ENCODE data around the gene RGS14.
"Not testable (repeated sequence)": the region's sequence is repeated elsewhere in the genome, so short reads cannot be mapped to it uniquely, and the experiment has no call there.

RGS14 gene

GRCh38 chr5:177346820-177347219, 10.9 kb upstream of the RGS14 start:
- in situ Hi-C loops (cut with MboI; ENCODE audit: low sequenced_read_pairs) = no loop called here

DNA sequence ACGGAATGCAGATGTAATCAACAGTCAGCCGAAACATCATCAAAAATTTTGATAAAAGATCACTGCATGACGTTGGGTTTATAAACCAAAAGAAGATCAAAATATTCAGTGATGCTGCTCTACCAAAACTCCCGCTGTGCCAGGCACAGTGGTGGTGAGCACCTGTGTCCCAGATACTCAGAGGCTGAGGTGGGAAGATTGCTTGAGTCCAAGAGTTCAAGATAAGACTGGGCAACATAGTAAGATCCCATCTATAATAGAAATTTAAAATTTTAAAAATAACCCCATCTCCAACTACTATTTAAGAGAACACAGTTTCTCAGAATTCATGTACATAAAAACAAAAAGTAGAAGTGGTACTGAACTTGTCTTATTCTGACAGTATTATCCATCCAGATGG, 10.0 kb upstream of the RGS14 start:
- in situ Hi-C loops (cut with MboI; ENCODE audit: low sequenced_read_pairs) = no loop called here

DNA sequence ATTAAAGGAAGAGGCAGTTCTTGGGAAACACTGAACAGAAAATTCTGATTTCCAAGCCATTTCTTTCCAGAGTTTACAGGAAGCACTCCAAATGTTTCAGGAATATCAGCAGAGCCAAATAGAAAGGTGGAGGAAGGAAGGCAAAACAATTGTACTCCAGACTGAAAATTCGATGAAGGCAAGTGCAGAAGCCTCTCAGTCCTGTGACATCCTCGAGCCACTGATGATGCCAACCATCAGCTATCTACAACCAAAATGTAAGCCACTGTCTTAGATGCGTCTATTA, 8.4 kb upstream of the RGS14 start:
- in situ Hi-C loops (cut with MboI; ENCODE audit: low sequenced_read_pairs) = no loop called here

GRCh38 chr5:177349762-177350161, 8.0 kb upstream of the RGS14 start:
- in situ Hi-C loops (cut with MboI; ENCODE audit: low sequenced_read_pairs) = no loop called here

GRCh38 chr5:177350776-177351391, 6.8 kb upstream of the RGS14 start:
- in situ Hi-C loops (cut with MboI; ENCODE audit: low sequenced_read_pairs) = no loop called here

DNA sequence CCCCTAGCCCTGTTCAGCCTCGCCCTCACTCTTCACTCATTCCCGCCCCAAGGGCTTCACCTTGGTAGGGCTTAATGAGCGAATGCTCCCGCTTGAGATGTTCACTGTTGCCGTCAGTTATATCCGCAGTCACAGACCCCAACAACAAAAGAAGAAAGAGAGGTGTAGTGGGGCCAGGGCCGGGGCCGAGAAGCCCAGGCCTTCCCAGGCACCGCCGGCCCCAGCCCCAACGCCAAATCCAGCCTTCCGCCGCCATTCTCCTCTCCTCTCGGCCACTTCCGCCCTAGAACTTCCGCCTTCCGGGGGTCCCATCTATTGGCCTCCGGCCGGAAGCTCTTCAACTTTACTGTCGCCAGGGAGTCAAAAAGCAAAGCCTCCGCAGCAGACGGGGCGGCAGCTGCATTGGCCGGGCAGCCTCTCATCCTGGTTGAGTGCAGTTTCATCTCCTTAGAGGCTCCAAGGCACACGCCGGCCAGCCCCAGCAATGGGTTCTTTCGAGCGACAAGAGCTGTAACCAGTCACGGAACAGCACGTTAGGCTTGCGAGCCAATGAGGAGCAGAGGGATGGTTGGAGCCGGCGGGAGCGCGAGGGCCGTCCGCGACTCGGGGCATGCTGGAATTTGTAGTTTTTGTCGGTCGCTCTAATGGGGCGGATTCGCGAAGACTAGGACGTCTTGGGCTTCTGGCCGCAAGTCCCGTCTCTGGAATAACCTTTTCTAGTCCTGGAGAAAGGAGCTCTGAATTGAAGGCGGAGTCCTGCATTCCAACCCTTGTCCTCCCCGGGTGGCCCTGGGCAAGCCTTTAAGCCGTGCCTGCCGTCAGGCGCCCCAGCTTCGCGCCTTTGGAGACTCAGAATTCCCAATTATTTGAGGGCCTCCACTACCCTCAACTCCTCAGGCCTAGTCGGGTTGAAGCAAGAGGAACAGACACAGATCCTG, 6.1 kb upstream of the RGS14 start, which contains the start of gene LMAN2:
TSS of gene LMAN2 (minus strand) at position 277 of the 938 bp plus-strand sequence. CDS start at position 256, 21 bp downstream.
- in situ Hi-C loops (cut with MboI; ENCODE audit: low sequenced_read_pairs) = no loop called here

GRCh38 chr5:177353093-177353492, 4.6 kb upstream of the RGS14 start:
- in situ Hi-C loops (cut with MboI; ENCODE audit: low sequenced_read_pairs) = no loop called here

DNA sequence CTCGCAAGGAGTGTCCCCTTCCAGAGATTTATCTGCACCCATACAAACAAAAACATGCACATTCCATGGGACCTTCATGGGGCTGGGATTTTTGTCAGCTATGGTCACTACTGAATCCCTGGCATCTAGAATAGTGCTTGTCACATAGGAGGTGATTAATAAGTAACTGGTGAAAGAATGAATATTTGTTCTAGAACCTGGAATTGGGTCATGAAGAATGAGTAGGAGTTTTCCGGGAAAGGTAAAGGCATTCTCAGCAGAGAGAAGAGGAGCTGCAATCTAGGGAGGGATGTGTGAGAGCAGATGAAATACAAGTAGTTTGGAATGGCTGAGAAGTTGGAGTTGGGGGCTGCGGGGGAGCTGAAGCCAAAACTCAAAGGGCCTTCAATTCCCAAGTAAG, 3.5 kb upstream of the RGS14 start:
- in situ Hi-C loops (cut with MboI; ENCODE audit: low sequenced_read_pairs) = no loop called here

DNA sequence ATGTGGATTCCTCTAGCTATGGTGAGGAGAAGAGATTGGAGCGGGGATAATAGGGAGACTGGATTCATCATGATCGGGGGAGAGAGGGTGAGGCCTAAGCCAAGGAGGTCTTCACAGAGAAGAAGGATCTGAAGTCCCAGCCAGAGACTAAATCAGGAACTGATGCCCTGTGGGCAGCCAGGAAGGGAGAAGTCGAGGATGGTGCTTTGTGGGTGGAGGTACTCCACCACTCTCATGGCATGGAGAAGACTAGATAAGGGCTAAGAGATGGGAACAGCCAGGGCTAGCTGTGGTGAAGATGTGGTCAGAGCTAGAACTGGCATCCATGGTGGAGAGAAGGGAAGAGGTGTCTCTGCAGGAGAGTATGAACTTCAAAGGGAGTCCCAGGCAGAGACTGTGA, 3.0 kb upstream of the RGS14 start:
- in situ Hi-C loops (cut with MboI; ENCODE audit: low sequenced_read_pairs) = no loop called here

GRCh38 chr5:177355162-177355867, 2.4 kb upstream of the RGS14 start:
- in situ Hi-C loops (cut with MboI; ENCODE audit: low sequenced_read_pairs) = no loop called here

DNA sequence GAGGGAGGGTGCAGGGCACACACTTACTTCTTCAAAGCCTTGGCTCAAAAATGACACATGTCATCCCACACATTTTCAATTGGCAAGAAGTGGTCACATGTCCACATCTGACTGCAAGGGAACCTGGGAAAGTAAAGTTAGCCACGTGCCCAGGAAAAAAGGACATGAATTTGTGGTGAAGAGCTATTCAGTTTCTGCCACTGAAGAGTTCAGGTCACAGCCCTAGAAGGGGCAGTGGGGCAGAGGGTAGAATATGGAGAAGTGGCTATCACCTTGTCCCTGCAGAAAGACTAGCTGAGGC, 1.9 kb upstream of the RGS14 start:
- in situ Hi-C loops (cut with MboI; ENCODE audit: low sequenced_read_pairs) = no loop called here

- in situ Hi-C loops (cut with MboI; ENCODE audit: low sequenced_read_pairs) = no loop called here
Measured at GRCh38 chr5:177356746-177357145, 978 bp upstream of the RGS14 start.

GRCh38 chr5:177357146-177357458, 622 bp upstream of the RGS14 start:
- in situ Hi-C loops (cut with MboI; ENCODE audit: low sequenced_read_pairs) = no loop called here

- in situ Hi-C loops (cut with MboI; ENCODE audit: low sequenced_read_pairs) = no loop called here
Measured at GRCh38 chr5:177358370-177358819, 671 bp downstream of the RGS14 start.

DNA sequence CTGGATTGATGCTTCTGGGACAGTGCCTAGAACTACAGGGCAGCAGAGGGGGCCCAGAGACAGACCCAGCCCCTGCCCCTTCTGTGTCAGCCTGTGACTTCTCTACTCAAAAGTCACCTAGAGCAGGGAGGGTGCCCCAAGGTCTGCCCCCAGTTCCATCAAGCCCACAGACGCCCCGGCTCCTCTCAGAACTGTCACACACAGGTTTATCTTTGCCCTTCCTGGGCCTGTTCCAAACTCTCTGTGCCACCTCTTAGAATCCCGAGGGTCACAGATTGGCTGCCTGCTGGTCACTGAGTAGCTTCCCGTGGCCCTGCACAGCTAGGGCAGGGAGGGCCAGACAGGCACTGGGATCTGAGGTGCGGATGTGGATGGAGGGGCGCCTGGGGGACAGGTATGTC, 1.7 kb downstream of the RGS14 start:
- in situ Hi-C loops (cut with MboI; ENCODE audit: low sequenced_read_pairs) = no loop called here

GRCh38 chr5:177359860-177360259, 2.1 kb downstream of the RGS14 start:
- in situ Hi-C loops (cut with MboI; ENCODE audit: low sequenced_read_pairs) = no loop called here

DNA sequence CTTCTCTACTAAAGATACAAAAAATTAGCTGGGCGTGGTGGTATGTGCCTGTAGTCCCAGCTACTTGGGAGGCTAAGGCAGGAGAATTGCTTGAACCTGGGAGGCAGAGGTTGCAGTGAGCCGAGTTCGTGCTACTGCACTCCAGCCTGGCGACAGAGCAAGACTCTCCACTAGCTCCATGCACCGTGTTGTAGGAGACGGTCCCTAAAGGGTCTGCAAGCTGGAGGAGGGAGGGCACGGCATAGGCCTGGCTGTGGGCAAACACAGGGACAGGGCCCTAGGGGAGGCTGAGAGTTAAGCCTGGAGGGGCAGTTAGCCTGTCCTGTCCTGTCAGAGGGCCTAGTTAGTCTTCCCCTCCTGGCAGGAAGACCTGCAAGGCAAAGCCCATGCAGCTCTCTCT, 3.0 kb downstream of the RGS14 start:
- in situ Hi-C loops (cut with MboI; ENCODE audit: low sequenced_read_pairs) = not testable (repeated sequence)

GRCh38 chr5:177361418-177362291, 3.9 kb downstream of the RGS14 start:
- in situ Hi-C loops (cut with MboI; ENCODE audit: low sequenced_read_pairs) = no loop called here

- in situ Hi-C loops (cut with MboI; ENCODE audit: low sequenced_read_pairs) = no loop called here
Measured at GRCh38 chr5:177362292-177362609, 4.5 kb downstream of the RGS14 start.

DNA sequence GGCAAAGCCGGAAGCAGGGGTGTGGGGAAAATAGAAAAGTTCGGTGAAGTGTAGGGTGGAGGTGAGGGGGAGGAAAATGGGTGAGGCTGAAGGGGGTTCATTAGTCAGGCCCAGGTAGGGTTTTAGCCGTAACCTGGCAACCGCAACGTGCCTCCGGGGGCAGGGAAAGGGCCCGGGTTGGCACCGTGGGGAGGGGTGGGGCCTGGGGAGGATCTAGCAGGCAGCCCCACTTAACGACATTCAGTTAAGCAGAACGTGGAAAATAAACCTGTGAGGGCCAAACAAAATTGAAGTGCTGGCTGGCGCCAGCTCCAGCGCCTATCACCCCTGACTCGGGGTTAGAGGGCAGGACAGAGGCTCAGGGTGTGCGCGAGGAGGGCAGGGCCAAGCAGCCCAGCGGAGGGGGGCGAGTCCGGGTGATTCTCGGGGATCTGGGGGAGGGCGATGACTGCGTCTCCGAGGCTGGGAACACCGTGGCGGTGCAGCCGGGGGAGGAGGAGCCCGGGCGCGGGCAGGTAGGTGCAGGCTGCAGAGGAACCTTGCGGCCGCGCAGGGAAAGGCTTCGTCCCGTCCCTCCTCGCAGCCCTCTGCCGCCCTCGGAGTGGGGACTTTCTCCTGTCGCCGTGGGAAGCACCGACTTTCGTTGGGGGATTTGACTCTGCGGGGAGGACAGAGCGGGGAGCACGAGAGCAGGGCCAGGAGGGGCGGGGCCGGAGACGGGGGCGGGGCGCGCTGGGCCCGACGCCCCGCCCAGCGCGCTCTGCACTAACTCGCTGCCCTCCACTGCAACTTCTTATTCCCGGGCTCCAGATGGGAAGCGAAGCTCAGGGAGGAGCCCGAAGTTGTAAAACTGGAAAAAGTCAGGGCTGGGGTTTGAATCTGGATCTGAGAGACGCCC, 5.1 kb downstream of the RGS14 start:
- in situ Hi-C loops (cut with MboI; ENCODE audit: low sequenced_read_pairs) = no loop called here
